Erythroblast (primary cell): ENCODE results near the gene SERPINB1.

Experiments used
- GATA1 ChIP-seq: IDR thresholded peaks from 2 replicates; pipeline ENCODE4 v1.6.1; 2011; ENCODE audit warnings: low read depth, mild to moderate bottlenecking, control low read depth, low read length, moderate library complexity
- POLR2A ChIP-seq: IDR thresholded peaks from 2 replicates; pipeline ENCODE4 v1.6.1; 2011; ENCODE audit warnings: mild to moderate bottlenecking, low read length

DNA sequence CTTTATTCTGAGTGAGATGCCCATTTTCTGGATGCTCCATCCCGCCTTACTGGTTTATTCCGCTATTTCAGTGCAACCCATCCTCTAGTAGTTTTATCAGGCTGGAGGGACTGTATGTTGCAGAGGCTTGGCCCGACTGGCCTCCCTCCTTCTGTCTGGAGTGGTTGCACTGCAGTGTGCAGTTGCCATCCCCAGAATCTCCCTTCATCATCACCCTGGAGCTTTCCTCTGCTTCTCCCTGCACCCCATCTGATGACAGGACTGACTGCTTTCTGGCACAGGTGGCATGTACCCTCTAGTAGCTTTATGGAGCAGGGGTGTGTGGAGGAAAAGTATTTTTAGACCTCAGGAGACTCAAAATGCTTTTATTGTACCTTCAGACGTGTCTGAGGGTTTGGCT is 55.4 kb downstream of the SERPINB1 start:
- no peak for TF ChIP-seq POLR2A
- TF ChIP-seq GATA1: no peak
